Dermis blood vessel endothelial cell (primary cell): ENCODE data around the gene ENC1. TPM values are rescaled to one million over a fixed set of nuclear protein-coding genes. Genes with fewer than 3 reads are reported as not detected.

Experiments used
- DNase-seq: peaks from one replicate; pipeline ENCODE4 v3.0.0; 2010
- total RNA-seq: library from RNA; depleted of rRNA; stranded (reverse); fragments of >200 nt; gene quantifications from 2 replicates; pipeline ENCODE4 v1.2.3, GENCODE V29; 2014

The ENC1 gene
- total RNA-seq, 1 donor from 2014 or later, result 32.2 TPM

GRCh38 chr5:74603376-74603775 lies 37.2 kb downstream of the ENC1 start:
- no peak for DNase-seq

- DNase-seq, result no peak
Measured at GRCh38 chr5:74599148-74599547, 41.4 kb downstream of the ENC1 start.

- no peak for DNase-seq
Measured at GRCh38 chr5:74598731-74599130, 41.8 kb downstream of the ENC1 start.

GRCh38 chr5:74596927-74597326 lies 43.6 kb downstream of the ENC1 start:
- DNase-seq, result no peak

- DNase-seq, result peak; percentile 94
Measured at GRCh38 chr5:74595143-74595925, 45.2 kb downstream of the ENC1 start.

GRCh38 chr5:74594137-74595040 lies 46.1 kb downstream of the ENC1 start:
- DNase-seq, result peak; percentile 71

- DNase-seq, result no peak
Measured at GRCh38 chr5:74589204-74590056, 51.1 kb downstream of the ENC1 start.

GRCh38 chr5:74588415-74588814 lies 52.1 kb downstream of the ENC1 start:
- no peak for DNase-seq

GRCh38 chr5:74587890-74588289 lies 52.6 kb downstream of the ENC1 start:
- DNase-seq, result peak; percentile 28

- DNase-seq, result no peak
Measured at GRCh38 chr5:74587300-74587699, 53.2 kb downstream of the ENC1 start.

- DNase-seq, result peak; percentile 82
Measured at GRCh38 chr5:74586856-74587255, 53.7 kb downstream of the ENC1 start.

GRCh38 chr5:74582853-74583252 lies 57.7 kb downstream of the ENC1 start:
- no peak for DNase-seq

- DNase-seq, result peak; percentile 67
Measured at GRCh38 chr5:74581988-74582365, 58.6 kb downstream of the ENC1 start.

GRCh38 chr5:74580729-74581109 lies 59.8 kb downstream of the ENC1 start:
- no peak for DNase-seq

GRCh38 chr5:74579215-74579614 lies 61.3 kb downstream of the ENC1 start:
- no peak for DNase-seq

GRCh38 chr5:74578356-74579044 lies 62.0 kb downstream of the ENC1 start:
- DNase-seq, result no peak

Other genes starting within 250 kb of the ENC1 start
- 164 and 189 TPM in 2 replicates for gene HEXB, start 44.5 kb upstream of the ENC1 start, total RNA-seq
- 41.2 and 49.2 TPM in 2 replicates for gene GFM2, start 126.4 kb upstream of the ENC1 start, total RNA-seq
- 78.1 and 101 TPM in 2 replicates for gene NSA2, start 126.5 kb upstream of the ENC1 start, total RNA-seq
- 4.0 and 4.9 TPM in 2 replicates for gene FAM169A, start 225.7 kb upstream of the ENC1 start, total RNA-seq